Naive thymus-derived CD4-positive, alpha-beta T cell (primary cell): ENCODE data around the gene NKRF. TPM values are rescaled to one million over a fixed set of nuclear protein-coding genes. Genes with fewer than 3 reads are reported as not detected.
"Not testable (repeated sequence)": the region's sequence is repeated elsewhere in the genome, so short reads cannot be mapped to it uniquely, and the experiment has no call there.

Experiments
- ATAC-seq: fragments of 150-1000 bp; cut with Tn5 transposase; 2 replicates; pipeline ENCODE4 v1.10.0; 2021; ENCODE audit warnings: mild to moderate bottlenecking, moderate library complexity
- CTCF ChIA-PET: fragments of 350-600 bp; sonication (Branson Sonifier 250); formaldehyde crosslinking; loops from one replicate; lab custom pipeline; 2021; ENCODE audit warnings: antibody characterized with exemption; lab: Charles Lee
- POLR2A ChIA-PET: fragments of 350-600 bp; sonication (Branson Sonifier 250); formaldehyde crosslinking; loops from one replicate; lab custom pipeline; 2021; ENCODE audit warnings: antibody characterized with exemption, inconsistent platforms; lab: Charles Lee
- DNase-seq, 9 donors: peaks; one replicate each; pipeline versions ENCODE4 v3.0.0 to v3.0.0-alpha.2; 2020 to 2022; ENCODE audit warnings: mixed read lengths in 1 of 9
- H3K27ac ChIP-seq: one replicate; pipeline ENCODE4 v1.7.0; 2013; ENCODE audit warnings: mild to moderate bottlenecking, low read depth, low read length, moderate library complexity
- H3K27me3 ChIP-seq, 2 donors: one replicate each; pipeline ENCODE4 v1.7.0; 2013; ENCODE audit warnings: low read length in 2 of 2, mild to moderate bottlenecking in 2 of 2, moderate library complexity in 2 of 2; ENCODE audit not compliant: control insufficient read depth in 2 of 2, insufficient read depth in 2 of 2
- H3K36me3 ChIP-seq, 3 experiments: 1 replicate in 2 of 3; 2 replicates in 1 of 3; pipeline ENCODE4 v1.7.0; 2013; ENCODE audit warnings: low read length in 3 of 3, mild to moderate bottlenecking in 3 of 3, moderate library complexity in 1 of 3; ENCODE audit not compliant: insufficient read depth in 3 of 3, control insufficient read depth in 2 of 3
- H3K4me1 ChIP-seq, 2 donors: one replicate each; pipeline ENCODE4 v1.7.0; 2013; ENCODE audit warnings: low read length in 2 of 2, mild to moderate bottlenecking in 2 of 2, moderate library complexity in 1 of 2; ENCODE audit not compliant: control insufficient read depth in 2 of 2, insufficient read depth in 2 of 2
- H3K4me3 ChIP-seq: 2 replicates; pipeline ENCODE4 v1.7.0; 2013; ENCODE audit warnings: mild to moderate bottlenecking, low read length
- H3K9me3 ChIP-seq, 3 experiments: 1 replicate in 2 of 3; 2 replicates in 1 of 3; pipeline ENCODE4 v1.7.0; 2013; ENCODE audit warnings: low read length in 3 of 3; ENCODE audit not compliant: control insufficient read depth in 2 of 3
- H3K27ac Mint-ChIP-seq, 9 donors: one replicate each; pipeline ENCODE4 v1.8.0; 2020 to 2022; ENCODE audit warnings: mixed read lengths in 9 of 9, mild to moderate bottlenecking in 8 of 9, moderate library complexity in 5 of 9, inconsistent platforms in 2 of 9
- H3K27me3 Mint-ChIP-seq, 5 donors: one replicate each; pipeline ENCODE4 v1.8.0; 2021 to 2022; ENCODE audit warnings: mixed read lengths in 5 of 5, mild to moderate bottlenecking in 1 of 5
- H3K36me3 Mint-ChIP-seq, 5 donors: one replicate each; pipeline ENCODE4 v1.8.0; 2020 to 2022; ENCODE audit warnings: mixed read lengths in 5 of 5, mild to moderate bottlenecking in 3 of 5, inconsistent platforms in 1 of 5
- H3K4me1 Mint-ChIP-seq, 7 donors: one replicate each; pipeline ENCODE4 v1.8.0; 2020 to 2022; ENCODE audit warnings: mixed read lengths in 7 of 7, mild to moderate bottlenecking in 3 of 7, inconsistent platforms in 1 of 7
- H3K4me3 Mint-ChIP-seq, 10 donors: one replicate each; pipeline ENCODE4 v1.8.0; 2020 to 2022; ENCODE audit warnings: mild to moderate bottlenecking in 10 of 10, mixed read lengths in 10 of 10, moderate library complexity in 6 of 10, inconsistent platforms in 2 of 10
- H3K9me3 Mint-ChIP-seq, 11 donors: one replicate each; pipeline ENCODE4 v1.8.0; 2020 to 2022; ENCODE audit warnings: mixed read lengths in 11 of 11, mild to moderate bottlenecking in 4 of 11, inconsistent platforms in 1 of 11, moderate library complexity in 1 of 11
- intact Hi-C, 2 donors: fragments of 100-400 bp; cut with micrococcal nuclease; formaldehyde crosslinking; loops; one replicate each; pipeline ENCODE4 v1.15.1; 2023
- polyA plus RNA-seq, 2 donors: library from polyadenylated mRNA; unstranded; fragments of 300-500 nt; fragmentation: Illumina TruSeq; gene quantifications; one replicate each; pipeline ENCODE4 v1.2.3, GENCODE V29; 2021
- total RNA-seq, 6 experiments: library from RNA in 5 of 6; stranded (reverse) in 5 of 6; gene quantifications; 1 replicate in 5 of 6; 2 replicates in 1 of 6; pipeline ENCODE4 v1.2.3 and lab custom pipeline; 2021 to 2026

Gene NKRF
- total and polyA plus RNA-seq, 7 experiments from 2014 or later = 5.2 to 16.4 (median 12.3) TPM

DNA sequence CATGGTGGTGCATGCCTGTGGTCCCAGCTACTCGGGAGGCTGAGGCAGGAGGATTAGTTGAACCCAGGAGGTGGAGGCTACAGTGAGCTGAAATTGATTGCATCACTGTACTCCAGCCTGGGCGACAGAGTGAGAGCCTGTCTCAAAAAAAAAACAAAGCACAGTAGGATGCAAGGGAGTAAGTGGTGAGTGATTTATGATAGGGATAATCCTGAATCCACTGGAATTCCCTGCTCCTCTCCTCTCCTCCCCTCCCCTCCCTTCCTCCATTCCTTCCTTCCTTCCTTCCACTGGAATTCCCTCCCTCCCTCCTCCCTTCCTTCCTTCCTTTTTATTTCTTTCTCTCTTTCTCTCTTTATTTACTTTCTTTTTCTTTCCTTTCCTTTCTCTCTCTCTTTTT is 40.9 kb upstream of the NKRF start:
- peaks cover 0 to 44% (median 14%) of the 10 kb centered on the region in 5 donors for H3K36me3 Mint-ChIP-seq
- H3K4me3 Mint-ChIP-seq = no peak overlapping the region
- H3K9me3 ChIP-seq = no peaks in the 10 kb centered on the region
- no peak overlapping the region for H3K4me3 ChIP-seq
- DNase-seq (no peak), ATAC-seq (no peak)
- peak overlapping the region in 7 of 9 donors; percentile 16 to 83 (median 40) for H3K27ac Mint-ChIP-seq
- H3K4me1 ChIP-seq = peaks cover 0 to 24% of the 10 kb centered on the region in 2 donors
- peaks cover 0 to 75% (median 6%) of the 10 kb centered on the region in 3 experiments for H3K36me3 ChIP-seq
- ChIA-PET POLR2A (interaction anchor here (0.6 to 1.3 kb wide), 2 partner anchors 32 to 44 kb away, joined by 3 read pairs; no protein-coding TSS in a partner anchor), CTCF (no interaction called here)
- H3K4me1 Mint-ChIP-seq = peaks cover 0 to 28% (median 22%) of the 10 kb centered on the region in 7 donors
- H3K9me3 Mint-ChIP-seq = no peaks in the 10 kb centered on the region
- peak overlapping the region; percentile 35 for H3K27ac ChIP-seq
- H3K27me3 Mint-ChIP-seq = no peaks in the 10 kb centered on the region
- H3K27me3 ChIP-seq = no peaks in the 10 kb centered on the region
- intact Hi-C loops = no loop called here

DNA sequence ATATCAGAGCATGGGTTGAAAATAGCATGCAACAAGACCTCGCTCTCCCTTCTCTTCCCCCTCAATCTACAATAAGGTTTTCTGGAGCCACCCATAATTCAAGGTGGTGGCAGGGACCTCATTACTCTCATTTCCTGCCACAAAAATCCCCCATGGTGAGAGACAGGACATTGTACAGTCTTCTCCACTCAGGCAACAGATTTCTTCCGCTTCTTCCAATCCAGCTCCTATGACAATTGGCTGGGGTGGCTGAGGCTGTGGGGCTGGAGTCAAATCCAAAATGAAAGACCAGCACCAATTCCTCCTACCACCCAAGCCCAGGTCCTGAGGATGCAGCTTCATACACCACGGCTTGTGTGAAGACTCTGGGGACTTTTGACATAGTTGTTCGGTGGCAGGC is 40.3 kb upstream of the NKRF start:
- ATAC-seq = peak; percentile 20
- H3K4me1 Mint-ChIP-seq = peaks cover 0 to 28% (median 23%) of the 10 kb centered on the region in 7 donors
- ChIA-PET POLR2A (interaction anchor here (1.3 kb wide), 1 partner anchor 44 kb away, joined by 3 read pairs; no protein-coding TSS in a partner anchor), CTCF (no interaction called here)
- H3K36me3 Mint-ChIP-seq = peaks cover 0 to 43% (median 14%) of the 10 kb centered on the region in 5 donors
- Histone ChIP-seq H3K36me3 (peaks cover 0 to 77% (median 8%) of the 10 kb centered on the region in 3 experiments), H3K4me1 (peaks cover 0 to 24% of the 10 kb centered on the region in 2 donors), H3K9me3 (no peaks in the 10 kb centered on the region), H3K27ac (no peak overlapping the region), H3K4me3 (no peak overlapping the region), H3K27me3 (no peaks in the 10 kb centered on the region)
- intact Hi-C loops = no loop called here
- no peaks in the 10 kb centered on the region for H3K9me3 Mint-ChIP-seq
- H3K27me3 Mint-ChIP-seq = no peaks in the 10 kb centered on the region
- H3K4me3 Mint-ChIP-seq = peak overlapping the region in 1 of 10 donors; percentile 4
- peak overlapping the region in 8 of 9 donors; percentile 16 to 83 (median 65) for H3K27ac Mint-ChIP-seq
- no peak for DNase-seq

DNA sequence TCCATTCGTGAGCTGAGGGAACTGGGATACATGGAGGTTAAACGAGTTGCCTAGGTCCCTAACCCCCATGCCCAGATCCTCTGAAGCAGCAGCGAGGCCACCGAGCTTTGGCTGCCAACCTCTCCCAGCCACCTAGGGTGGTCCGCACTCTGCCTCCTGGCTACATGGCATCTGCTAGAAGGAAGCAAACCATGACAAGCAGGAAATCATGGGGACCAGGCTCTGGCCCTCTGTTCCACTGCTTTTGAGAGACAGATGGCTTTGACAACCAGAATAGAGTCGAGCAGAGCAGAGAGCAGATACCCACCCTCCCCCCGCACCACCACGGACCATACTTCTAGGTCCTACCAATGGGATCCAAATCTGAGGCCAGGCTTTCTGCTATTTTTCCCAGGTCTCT is 37.5 kb upstream of the NKRF start:
- H3K27me3 ChIP-seq = no peaks in the 10 kb centered on the region
- Mint-ChIP-seq H3K9me3 (peaks cover 0 to 1% (median 0%) of the 10 kb centered on the region in 11 donors), H3K27ac (peak overlapping the region in 5 of 9 donors; percentile 18 to 76 (median 62)), H3K27me3 (no peaks in the 10 kb centered on the region), H3K36me3 (peaks cover 0 to 50% (median 13%) of the 10 kb centered on the region in 5 donors), H3K4me1 (peaks cover 0 to 33% (median 21%) of the 10 kb centered on the region in 7 donors), H3K4me3 (no peak overlapping the region)
- H3K36me3 ChIP-seq = peaks cover 5 to 73% (median 17%) of the 10 kb centered on the region in 3 experiments
- intact Hi-C loops = no loop called here
- H3K4me1 ChIP-seq = peaks cover 0 to 20% of the 10 kb centered on the region in 2 donors
- H3K27ac ChIP-seq = no peak overlapping the region
- DNase-seq = no peak
- no peak for ATAC-seq
- no peak overlapping the region for H3K4me3 ChIP-seq
- no peaks in the 10 kb centered on the region for H3K9me3 ChIP-seq
- POLR2A ChIA-PET = interaction anchor here (0.6 to 1.2 kb wide), 2 partner anchors 10 to 38 kb away, joined by 3 to 4 read pairs; no protein-coding TSS in a partner anchor
- CTCF ChIA-PET = interaction anchor here (0.6 kb wide), 1 partner anchor 34 kb away, joined by 3 read pairs; no protein-coding TSS in a partner anchor

DNA sequence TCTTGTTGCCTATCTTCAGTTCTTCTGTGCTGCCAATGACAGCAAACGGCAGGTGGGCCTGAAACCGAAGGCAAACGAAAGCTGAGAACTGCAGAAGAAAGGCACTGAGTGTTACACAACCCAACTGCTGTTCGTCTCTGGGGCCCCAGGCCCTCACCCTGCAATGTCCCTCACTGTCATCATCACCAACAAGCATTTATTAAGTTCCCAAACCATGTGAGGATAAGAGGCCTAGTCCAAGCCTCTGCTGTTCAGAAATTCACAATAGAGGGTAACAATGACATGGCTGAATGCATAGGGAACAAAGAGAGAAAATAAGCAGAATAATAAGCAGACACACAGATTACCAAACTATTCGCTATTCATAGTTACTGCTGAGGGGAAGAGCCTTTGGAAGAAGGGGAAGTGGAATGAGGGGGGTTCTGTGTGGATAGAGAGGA is 34.5 kb upstream of the NKRF start:
- H3K27me3 ChIP-seq = no peaks in the 10 kb centered on the region
- no peak for DNase-seq
- no peaks in the 10 kb centered on the region for H3K27me3 Mint-ChIP-seq
- no peak overlapping the region for H3K4me3 Mint-ChIP-seq
- peak; percentile 36 for ATAC-seq
- POLR2A ChIA-PET = interaction anchor here (0.6 kb wide), 1 partner anchor 85 kb away, joined by 3 read pairs; no protein-coding TSS in a partner anchor
- H3K27ac Mint-ChIP-seq = peak overlapping the region in 6 of 9 donors; percentile 48 to 81 (median 64)
- intact Hi-C loops = no loop called here
- peaks cover 5 to 73% (median 13%) of the 10 kb centered on the region in 3 experiments for H3K36me3 ChIP-seq
- no peaks in the 10 kb centered on the region for H3K4me1 ChIP-seq
- H3K36me3 Mint-ChIP-seq = peaks cover 3 to 52% (median 16%) of the 10 kb centered on the region in 5 donors
- H3K9me3 Mint-ChIP-seq = peaks cover 0 to 1% (median 0%) of the 10 kb centered on the region in 11 donors
- CTCF ChIA-PET = no interaction called here
- no peak overlapping the region for H3K27ac ChIP-seq
- no peaks in the 10 kb centered on the region for H3K9me3 ChIP-seq
- H3K4me1 Mint-ChIP-seq = peaks cover 0 to 22% (median 17%) of the 10 kb centered on the region in 7 donors
- H3K4me3 ChIP-seq = no peak overlapping the region

DNA sequence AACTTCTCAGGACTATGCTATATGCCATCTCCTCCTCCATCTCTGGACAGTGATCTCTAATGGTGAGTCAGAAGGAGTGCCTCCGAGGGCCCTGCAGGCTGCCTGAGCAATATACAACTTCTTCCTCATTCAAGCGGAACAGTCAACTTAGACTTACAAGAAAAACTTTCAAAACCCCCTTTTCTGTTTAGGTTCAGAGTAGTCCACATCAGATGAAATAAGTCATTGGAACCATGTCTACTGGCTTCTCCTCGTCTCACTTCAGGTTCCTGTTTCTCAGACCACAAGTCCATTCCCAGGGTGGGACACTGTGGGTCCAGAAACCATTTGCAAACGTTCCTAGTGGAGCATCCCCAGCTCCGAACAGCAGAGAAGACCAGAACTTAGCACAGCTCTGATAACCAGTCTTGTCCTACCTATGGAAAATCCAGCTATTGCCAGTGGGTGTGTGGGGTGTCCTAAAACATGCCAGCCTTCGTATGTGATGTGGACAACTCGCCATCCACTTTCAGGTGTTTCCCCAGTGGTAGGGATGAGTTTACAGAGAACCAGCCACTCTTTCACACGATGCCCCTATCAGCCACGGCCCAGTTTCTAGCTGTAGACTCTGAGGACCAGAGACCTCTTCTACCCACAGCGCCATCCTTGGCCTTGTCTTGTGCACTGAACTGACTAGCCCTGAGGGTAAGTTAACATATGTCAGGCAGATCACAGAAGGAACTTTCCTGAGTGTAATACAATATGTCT is 32.7 kb upstream of the NKRF start:
- peak overlapping the region in 5 of 9 donors; percentile 3 to 67 (median 18) for H3K27ac Mint-ChIP-seq
- Histone ChIP-seq H3K27me3 (no peaks in the 10 kb centered on the region), H3K27ac (no peak overlapping the region), H3K4me3 (no peak overlapping the region), H3K4me1 (no peaks in the 10 kb centered on the region), H3K36me3 (peaks cover 5 to 87% (median 20%) of the 10 kb centered on the region in 3 experiments), H3K9me3 (no peaks in the 10 kb centered on the region)
- ATAC-seq (peak; percentile 86), DNase-seq (no peak)
- intact Hi-C loops = no loop called here
- H3K4me1 Mint-ChIP-seq = peaks cover 0 to 31% (median 24%) of the 10 kb centered on the region in 7 donors
- no peaks in the 10 kb centered on the region for H3K27me3 Mint-ChIP-seq
- ChIA-PET CTCF (no interaction called here), POLR2A (interaction anchor here (0.6 kb wide), 1 partner anchor 214 kb away, joined by 6 read pairs; the partner anchor contains the start of gene UPF3B)
- H3K36me3 Mint-ChIP-seq = peaks cover 3 to 62% (median 24%) of the 10 kb centered on the region in 5 donors
- H3K9me3 Mint-ChIP-seq = peaks cover 0 to 1% (median 0%) of the 10 kb centered on the region in 11 donors
- H3K4me3 Mint-ChIP-seq = no peak overlapping the region

GRCh38 chrX:119637421-119637820 is 31.2 kb upstream of the NKRF start:
- CTCF ChIA-PET, H3K9me3 Mint-ChIP-seq, intact Hi-C loops, H3K4me3 Mint-ChIP-seq, H3K4me1 ChIP-seq, H3K4me3 ChIP-seq, ATAC-seq, H3K27me3 Mint-ChIP-seq, DNase-seq, H3K27me3 ChIP-seq, H3K27ac ChIP-seq, H3K9me3 ChIP-seq, POLR2A ChIA-PET: not testable (repeated sequence)
- Mint-ChIP-seq H3K27ac (peak overlapping the region in 7 of 9 donors; percentile 13 to 74 (median 61)), H3K36me3 (peaks cover 3 to 73% (median 32%) of the 10 kb centered on the region in 5 donors), H3K4me1 (peaks cover 0 to 27% (median 21%) of the 10 kb centered on the region in 7 donors)
- H3K36me3 ChIP-seq = peaks cover 5 to 87% (median 26%) of the 10 kb centered on the region in 3 experiments
